Left renal cortex interstitium (tissue), 4 donors: ENCODE results near the gene GPR75. TPM values are rescaled to one million over a fixed set of nuclear protein-coding genes. Genes with fewer than 3 reads are reported as not detected.
"Not testable (repeated sequence)": the region's sequence is repeated elsewhere in the genome, so short reads cannot be mapped to it uniquely, and the experiment has no call there.

Experiments
- DNase-seq, 4 donors: peaks; one replicate each; pipeline ENCODE4 v3.0.0-alpha.2; 2013; ENCODE audit warnings: low read depth in 4 of 4, low spot score in 2 of 4, missing footprints in 1 of 4
- polyA plus RNA-seq, 4 donors: library from polyadenylated mRNA; unstranded; fragments of 120-200 nt; gene quantifications; one replicate each; pipeline ENCODE4 v1.2.1, GENCODE V29; 2013; ENCODE audit not compliant: insufficient read length in 4 of 4

Gene GPR75
- polyA plus RNA-seq, 4 donors: 1.5 to 4.4 (median 2.9) TPM

DNA sequence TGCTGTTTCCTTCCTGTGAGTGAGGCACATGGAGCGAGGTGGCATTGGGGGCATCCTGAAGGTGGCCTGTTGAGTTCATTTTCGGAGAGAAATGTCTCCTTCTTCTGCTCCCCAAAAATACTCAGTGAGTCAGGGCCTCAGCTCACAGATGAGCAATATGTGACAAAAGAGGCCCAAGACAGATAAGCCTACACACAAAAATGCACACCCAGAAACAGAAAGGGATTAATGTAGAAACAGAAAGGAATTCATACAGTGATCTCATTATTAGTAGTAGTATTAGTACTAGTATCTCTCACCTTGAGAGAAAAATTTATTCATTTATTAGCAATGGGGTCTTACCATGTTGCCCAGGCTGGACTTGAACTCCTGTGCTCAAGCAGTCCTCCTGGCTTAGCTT is 5.1 kb downstream of the GPR75 start:
- DNase-seq: no peak

DNA sequence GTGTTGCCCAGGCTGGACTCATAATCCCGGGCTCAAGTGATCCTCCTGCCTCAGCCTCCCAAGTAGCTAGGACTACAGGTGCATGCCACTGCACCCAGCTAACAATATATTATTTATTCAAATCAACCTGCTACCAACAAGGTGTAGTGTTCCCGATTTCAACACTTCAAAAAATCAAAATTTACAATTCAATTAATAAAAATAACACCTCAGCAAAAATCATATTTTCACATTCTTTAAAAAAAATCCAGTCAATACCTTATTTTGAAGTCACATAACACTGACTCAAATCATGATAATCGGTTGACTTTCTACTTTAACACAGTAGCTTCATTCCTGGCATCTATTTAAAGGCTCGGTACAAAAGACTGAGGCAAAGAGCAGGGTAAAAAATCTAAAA is 7.2 kb downstream of the GPR75 start:
- DNase-seq: no peak

DNA sequence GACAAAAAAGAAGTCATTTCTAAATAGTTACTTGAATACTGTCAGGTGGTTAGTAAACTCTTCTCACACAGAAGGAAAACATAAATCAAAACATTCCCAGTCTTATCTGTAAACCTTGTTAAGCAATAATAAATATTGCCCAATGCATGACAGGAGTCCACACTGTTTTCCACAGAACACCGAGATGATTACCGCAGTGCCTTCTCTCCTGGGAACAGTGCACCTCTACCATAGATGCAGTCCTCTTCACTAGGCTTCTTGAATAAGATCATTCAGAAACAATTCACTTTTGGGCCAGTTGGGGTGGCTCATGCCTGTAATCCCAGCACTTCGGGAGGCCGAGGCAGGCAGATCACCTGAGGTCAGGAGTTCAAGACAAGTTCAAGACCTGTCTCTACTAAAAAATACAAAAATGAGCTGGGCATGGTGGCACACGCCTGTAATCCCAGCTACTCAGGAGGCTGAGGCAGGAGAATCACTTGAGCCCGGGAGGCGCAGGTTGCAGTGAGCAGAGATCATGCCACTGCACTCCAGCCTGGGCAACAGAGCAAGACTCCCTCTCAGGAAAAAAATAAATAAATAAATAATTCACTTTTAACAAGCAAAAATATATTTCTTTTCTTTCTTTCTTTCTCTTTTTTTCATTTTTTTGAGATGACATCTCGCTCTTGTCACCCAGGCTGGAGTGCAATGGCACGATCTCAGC is 8.6 kb downstream of the GPR75 start:
- DNase-seq: not testable (repeated sequence)

DNA sequence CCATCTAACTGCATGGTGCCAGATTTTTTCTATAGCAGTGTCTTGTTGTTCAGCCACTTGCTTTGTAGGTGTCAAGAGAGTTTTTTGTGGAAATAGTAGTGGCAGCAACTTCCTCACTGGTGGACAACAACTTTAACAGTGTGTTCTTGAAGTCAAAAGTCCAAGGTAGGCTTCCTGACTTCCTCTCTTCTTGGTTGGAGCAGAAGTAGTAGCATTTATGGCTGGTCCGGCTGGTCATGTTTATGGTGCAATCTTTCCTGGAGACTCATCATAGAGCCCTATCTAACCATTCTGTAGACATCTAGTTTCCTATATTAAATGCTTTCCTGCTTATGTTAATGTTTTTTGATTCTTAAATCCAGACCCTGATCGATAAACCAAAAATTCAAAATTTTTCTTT is 11.7 kb downstream of the GPR75 start:
- DNase-seq: no peak

- no peak for DNase-seq
Measured at GRCh38 chr2:53843595-53843994, 16.2 kb downstream of the GPR75 start.

GRCh38 chr2:53842891-53843290 is 16.9 kb downstream of the GPR75 start:
- DNase-seq: no peak

- not testable (repeated sequence) for DNase-seq
Measured at GRCh38 chr2:53841651-53842050, 18.1 kb downstream of the GPR75 start.

GRCh38 chr2:53840580-53840979 is 19.2 kb downstream of the GPR75 start:
- no peak for DNase-seq

DNA sequence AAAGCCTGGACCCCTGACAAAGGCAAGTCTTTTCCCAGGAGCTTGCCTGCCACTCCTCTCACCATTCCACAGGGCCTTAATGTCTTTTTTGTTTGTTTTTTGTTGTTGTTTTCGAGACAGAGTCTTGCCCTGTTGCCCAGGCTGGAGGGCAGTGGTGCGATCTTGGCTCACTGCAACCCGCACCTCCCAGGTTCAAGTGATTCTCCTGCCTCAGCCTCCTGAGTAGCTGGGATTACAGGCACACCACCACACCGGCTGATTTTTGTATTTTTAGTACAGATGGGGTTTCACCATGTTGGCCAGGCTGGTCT is 29.8 kb downstream of the GPR75 start:
- not testable (repeated sequence) for DNase-seq

- no peak for DNase-seq
Measured at GRCh38 chr2:53829273-53829979, 30.3 kb downstream of the GPR75 start.

GRCh38 chr2:53828331-53828730 is 31.4 kb downstream of the GPR75 start:
- DNase-seq: no peak

DNA sequence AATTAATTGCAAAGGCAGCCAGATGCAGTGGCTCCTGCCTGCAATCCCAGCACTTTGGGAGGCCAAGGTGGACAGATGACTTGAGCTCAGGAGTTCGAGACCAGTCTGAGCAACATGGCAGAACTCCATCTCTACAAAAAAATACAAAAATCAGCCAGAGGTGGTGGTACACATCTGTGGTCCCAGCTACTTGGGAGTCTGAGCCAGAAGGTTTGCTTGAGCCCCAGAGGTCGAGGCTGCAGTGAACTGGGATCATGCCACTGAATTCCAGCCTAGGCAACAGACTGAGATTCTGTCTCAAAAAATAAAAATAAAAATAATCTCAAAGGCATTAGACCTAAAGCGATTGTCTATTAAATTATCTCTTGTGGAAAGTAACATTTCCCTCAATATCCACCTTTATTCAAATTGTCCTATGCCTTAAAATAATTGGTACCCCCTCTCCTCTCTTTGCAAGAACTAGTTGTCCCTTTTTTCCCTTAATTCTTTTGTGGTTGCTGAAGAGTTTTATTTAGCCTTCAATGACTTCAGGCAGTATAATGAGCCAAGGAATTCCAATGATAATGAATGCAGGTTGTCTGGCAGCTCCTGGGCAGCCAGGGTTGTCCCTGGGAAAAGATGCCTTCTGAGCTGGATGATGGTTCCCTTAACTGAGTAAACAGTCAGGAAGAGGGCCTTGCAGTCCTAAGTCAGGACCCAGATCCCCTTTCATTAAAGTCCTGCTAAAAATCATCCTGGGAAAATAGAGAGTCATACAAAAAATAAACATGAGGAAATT is 32.2 kb downstream of the GPR75 start:
- DNase-seq: no peak

- no peak for DNase-seq
Measured at GRCh38 chr2:53826587-53827397, 33.0 kb downstream of the GPR75 start.

GRCh38 chr2:53826030-53826410 is 33.7 kb downstream of the GPR75 start:
- DNase-seq: no peak

DNA sequence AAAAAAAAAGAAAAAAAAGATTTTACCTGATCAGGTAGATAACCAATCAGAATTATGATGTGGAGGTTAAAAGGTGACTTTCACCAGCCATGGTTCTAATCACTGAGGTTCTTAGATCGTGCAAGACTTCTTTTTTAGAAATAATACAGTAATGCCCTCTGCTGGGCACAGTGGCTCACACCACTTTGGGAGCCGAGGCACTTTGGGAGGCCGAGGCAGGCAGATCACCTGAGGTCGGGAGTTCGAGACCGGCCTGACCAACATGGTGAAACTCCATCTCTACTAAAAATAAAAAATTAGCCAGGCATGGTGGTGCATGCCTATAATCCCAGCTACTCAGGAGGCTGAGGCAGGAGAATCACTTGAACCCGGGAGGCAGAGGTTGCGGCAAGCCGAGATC is 36.1 kb downstream of the GPR75 start:
- DNase-seq: not testable (repeated sequence)

GRCh38 chr2:53821810-53822209 is 38.0 kb downstream of the GPR75 start:
- no peak for DNase-seq

- no peak for DNase-seq
Measured at GRCh38 chr2:53820711-53821110, 39.1 kb downstream of the GPR75 start.

DNA sequence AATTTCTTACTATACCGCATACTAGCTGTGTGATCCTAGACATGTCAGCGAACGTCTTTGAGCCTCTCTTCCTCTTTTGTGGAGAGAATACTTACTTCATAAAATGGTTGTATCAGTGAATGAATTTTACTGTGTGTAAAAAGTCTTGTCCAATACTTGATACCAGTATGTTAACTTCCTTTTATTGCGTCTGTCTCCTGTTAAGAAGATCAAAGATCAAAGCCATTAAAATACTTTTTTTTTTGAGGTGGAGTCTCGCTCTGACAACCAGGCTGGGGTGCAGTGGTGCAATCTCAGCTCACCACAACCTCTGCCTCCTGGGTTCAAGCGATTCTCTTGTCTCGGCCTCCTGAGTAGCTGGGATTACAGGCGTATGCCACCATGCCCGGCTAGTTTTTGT is 39.7 kb downstream of the GPR75 start:
- DNase-seq: no peak

DNA sequence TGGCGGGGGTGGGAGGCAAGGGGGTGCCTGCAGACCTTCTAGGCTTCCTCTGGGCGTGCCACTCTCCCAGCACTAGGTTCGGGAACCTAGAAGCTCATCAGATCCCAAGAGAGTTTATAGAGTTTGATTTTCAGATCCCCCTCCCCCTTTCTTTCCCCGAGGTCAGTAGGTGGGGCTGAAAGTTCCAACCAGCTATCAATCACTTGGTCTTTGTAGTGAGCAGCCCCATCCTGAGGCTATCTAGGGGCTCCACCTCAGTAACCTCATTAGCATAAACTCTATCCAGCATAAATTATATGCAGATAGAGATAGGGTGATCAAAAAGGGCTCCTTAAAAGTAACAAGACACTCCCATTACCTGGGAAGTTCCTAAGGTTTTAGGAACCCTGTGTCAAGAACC is 40.1 kb downstream of the GPR75 start:
- no peak for DNase-seq

GRCh38 chr2:53818854-53819435 is 40.8 kb downstream of the GPR75 start:
- DNase-seq: no peak

GRCh38 chr2:53813151-53813550 is 46.6 kb downstream of the GPR75 start:
- no peak for DNase-seq
